B cell (primary cell): ENCODE results near the gene RGN. TPM values are rescaled to one million over a fixed set of nuclear protein-coding genes. Genes with fewer than 3 reads are reported as not detected.
A peak's percentile ranks its signal among the peaks of the same experiment; 100 is the strongest.

Source experiments
- ATAC-seq: fragments of 200-7000 bp; cut with Tn5 transposase; one replicate; pipeline ENCODE4 v1.10.0; 2021; ENCODE audit warnings: low read depth, mild to moderate bottlenecking, moderate number of reproducible peaks, moderate library complexity
- CTCF ChIA-PET: fragments of 350-600 bp; sonication (Branson Sonifier 250); formaldehyde crosslinking; loops from one replicate; lab custom pipeline; 2021; ENCODE audit warnings: antibody characterized with exemption, inconsistent platforms; lab: Charles Lee
- POLR2A ChIA-PET: fragments of 350-600 bp; sonication (Branson Sonifier 250); formaldehyde crosslinking; loops from one replicate; lab custom pipeline; 2021; ENCODE audit warnings: antibody characterized with exemption; lab: Charles Lee
- DNase-seq: peaks from one replicate; pipeline ENCODE4 v3.0.0; 2013
- H2AFZ ChIP-seq: 2 replicates; pipeline ENCODE4 v1.6.1; 2012; ENCODE audit warnings: mild to moderate bottlenecking, low read depth, low read length; ENCODE audit not compliant: insufficient read depth, poor library complexity, severe bottlenecking
- H3K27ac ChIP-seq, 2 donors: 1 replicate in 1 of 2; 2 replicates in 1 of 2; pipeline ENCODE4 v1.5.1; 2012 to 2013; ENCODE audit warnings: low read length in 2 of 2, mild to moderate bottlenecking in 2 of 2, moderate library complexity in 1 of 2
- H3K27me3 ChIP-seq, 4 experiments: fragments of 200-600 bp in 1 of 4; sonication (generic) in 1 of 4; replicated peaks in 1 of 4; 1 replicate in 2 of 4; 2 replicates in 2 of 4; pipeline versions ENCODE4 v1.6.1 to v1.7.0; 2013 to 2016; ENCODE audit warnings: low read length in 3 of 4, mild to moderate bottlenecking in 2 of 4, mixed read lengths in 1 of 4, moderate library complexity in 1 of 4; ENCODE audit not compliant: insufficient read depth in 4 of 4, control insufficient read depth in 3 of 4; ENCODE audit errors: control extremely low read depth in 1 of 4
- H3K36me3 ChIP-seq, 2 experiments: replicated peaks in 1 of 2; 1 replicate in 1 of 2; 2 replicates in 1 of 2; pipeline versions ENCODE4 v1.6.1 to v1.7.1; 2013; ENCODE audit warnings: low read length in 1 of 2; ENCODE audit not compliant: insufficient read depth in 2 of 2, control insufficient read depth in 1 of 2; ENCODE audit errors: control extremely low read depth in 1 of 2, extremely low read depth in 1 of 2
- H3K4me1 ChIP-seq, 2 donors: fragments of 200-600 bp in 1 of 2; sonication (generic) in 1 of 2; 1 replicate in 1 of 2; 2 replicates in 1 of 2; pipeline versions ENCODE4 v1.5.1 to v1.6.1; 2013 to 2017; ENCODE audit warnings: low read length in 2 of 2; ENCODE audit not compliant: control insufficient read depth in 2 of 2, insufficient read depth in 2 of 2
- H3K4me2 ChIP-seq: replicated peaks from 2 replicates; pipeline ENCODE3; 2012; ENCODE audit warnings: mild to moderate bottlenecking, low read depth, low read length; ENCODE audit not compliant: poor library complexity, severe bottlenecking
- H3K4me3 ChIP-seq, 5 experiments: fragments of 200-600 bp in 1 of 5; sonication (generic) in 1 of 5; 1 replicate in 3 of 5; 2 replicates in 2 of 5; pipeline versions ENCODE4 v1.5.1 to v1.7.0; 2011 to 2016; ENCODE audit warnings: low read length in 4 of 5, mild to moderate bottlenecking in 4 of 5, low read depth in 2 of 5, control low read depth in 1 of 5, moderate library complexity in 1 of 5; ENCODE audit not compliant: insufficient read depth in 1 of 5; ENCODE audit errors: control extremely low read depth in 1 of 5, extremely low read depth in 1 of 5
- H3K79me2 ChIP-seq: fragments of 200-600 bp; sonication (generic); one replicate; pipeline ENCODE4 v1.6.0; 2016; ENCODE audit warnings: low read length; ENCODE audit not compliant: control insufficient read depth, insufficient read depth
- H3K9ac ChIP-seq: fragments of 200-600 bp; sonication (generic); 2 replicates; pipeline ENCODE4 v1.6.1; 2017; ENCODE audit warnings: mild to moderate bottlenecking, low read length, moderate library complexity
- H3K9me3 ChIP-seq, 3 donors: one replicate each; pipeline versions ENCODE4 v1.6.1 to v1.7.1; 2013; ENCODE audit warnings: low read length in 2 of 3; ENCODE audit not compliant: control insufficient read depth in 2 of 3, insufficient read depth in 1 of 3; ENCODE audit errors: control extremely low read depth in 1 of 3
- H4K20me1 ChIP-seq: 2 replicates; pipeline ENCODE4 v1.6.0; 2012; ENCODE audit warnings: mild to moderate bottlenecking, low read length; ENCODE audit not compliant: insufficient read depth, control insufficient read depth, poor library complexity, severe bottlenecking
- H3K27ac Mint-ChIP-seq: one replicate; pipeline ENCODE4 v1.8.0; 2021; ENCODE audit warnings: mixed read lengths
- H3K27me3 Mint-ChIP-seq: one replicate; pipeline ENCODE4 v1.8.0; 2021; ENCODE audit warnings: mixed read lengths
- H3K4me1 Mint-ChIP-seq: one replicate; pipeline ENCODE4 v1.8.0; 2021; ENCODE audit warnings: mixed read lengths
- H3K4me3 Mint-ChIP-seq: one replicate; pipeline ENCODE4 v1.8.0; 2021; ENCODE audit warnings: mixed read lengths
- H3K9me3 Mint-ChIP-seq: one replicate; pipeline ENCODE4 v1.8.0; 2022; ENCODE audit warnings: mixed read lengths; ENCODE audit not compliant: insufficient read depth
- EZH2 ChIP-seq: IDR thresholded peaks from 2 replicates; pipeline ENCODE4 v1.6.1; 2012; ENCODE audit warnings: borderline replicate concordance, low read depth, mild to moderate bottlenecking, moderate library complexity, low read length; ENCODE audit not compliant: insufficient read depth, poor library complexity, severe bottlenecking
- WGBS: methylation state at CpG from one replicate; pipeline ENCODE4 v1.1.5; 2013; ENCODE audit warnings: missing lambda C conversion rate; ENCODE audit not compliant: insufficient coverage; 5-methylcytosine and 5-hydroxymethylcytosine counted together
- intact Hi-C: fragments of 100-400 bp; cut with micrococcal nuclease; formaldehyde crosslinking; loops from one replicate; pipeline ENCODE4 v1.10.0; 2022
- polyA minus RNA-seq: library from RNA; depleted of rRNA, polyadenylated mRNA; stranded (reverse); fragments of >200 nt; gene quantifications from 2 replicates; pipeline ENCODE4 v1.2.3, GENCODE V29; 2012
- polyA plus RNA-seq: library from polyadenylated mRNA; depleted of rRNA; stranded (reverse); fragments of >200 nt; gene quantifications from 2 replicates; pipeline ENCODE4 v1.2.3, GENCODE V29; 2012
- total RNA-seq, 2 donors: library from RNA; stranded (reverse); fragments of 120-200 nt in 1 of 2; gene quantifications; 1 replicate in 1 of 2; 2 replicates in 1 of 2; pipeline versions ENCODE4 v1.2.3 to v1.2.4, GENCODE V29; 2013 to 2022
- TF ChIP-seq, protein P1 (sequence below): fragments of 200-600 bp; IDR thresholded peaks from one replicate; pipeline ENCODE4 v1.8.0; 2022; ENCODE audit warnings: antibody characterized with exemption, mild to moderate bottlenecking

The RGN gene
- total RNA-seq, result 0.25 and 0.39 TPM in 2 replicates
- total RNA-seq (2013), result 0.23 TPM
- not detected in 2 replicates for polyA plus RNA-seq
- polyA minus RNA-seq, result not detected in 2 replicates

DNA sequence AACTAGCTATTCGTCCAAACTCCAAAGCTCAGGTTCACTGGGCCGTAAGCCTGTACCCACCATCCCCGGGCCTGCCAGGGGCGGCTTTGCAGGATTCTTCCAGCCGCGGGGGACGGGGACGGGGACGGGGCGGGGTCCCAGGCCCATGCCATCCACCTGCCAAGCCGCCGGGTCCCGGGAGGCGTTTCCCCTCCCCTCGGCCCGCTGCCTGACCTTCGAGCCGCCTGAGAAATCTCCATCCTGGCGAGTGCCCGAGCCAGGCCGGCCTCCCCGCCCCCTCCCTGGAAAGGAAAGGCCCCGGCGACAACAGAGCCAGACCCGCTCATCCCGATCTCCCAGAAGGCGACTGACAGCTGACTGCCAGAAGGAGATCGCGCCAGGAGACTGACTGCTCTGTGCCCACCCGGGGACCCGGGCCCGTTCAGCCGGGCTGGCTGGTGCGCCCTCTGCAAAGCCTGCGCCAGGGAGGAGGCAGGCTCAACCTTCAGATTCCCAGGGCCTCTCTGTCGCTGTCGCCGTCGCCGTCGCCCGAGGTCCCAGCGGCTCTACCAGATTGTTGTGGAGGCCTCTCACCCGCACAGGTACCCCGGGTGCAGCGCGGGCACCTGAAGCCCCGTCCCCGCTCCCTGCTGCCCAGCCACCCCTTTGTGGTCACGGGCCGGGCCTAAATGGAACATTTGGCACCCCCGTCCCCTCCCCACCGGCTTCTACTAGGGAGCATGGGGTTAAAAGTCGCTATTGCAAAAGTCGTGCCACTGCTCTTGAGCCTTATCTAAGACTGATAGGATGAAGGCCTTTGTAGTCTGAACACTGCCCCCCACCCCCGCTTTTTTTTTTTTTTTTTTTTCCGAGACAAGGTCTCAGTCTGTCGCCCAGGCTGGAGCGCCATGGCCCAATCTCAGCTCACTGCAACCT is at the start of gene RGN:
RGN (plus strand) TSS at position 315 of the 915 bp plus-strand sequence. CDS start 2,702 bp downstream, outside the sequence.
- Histone ChIP-seq H3K4me2 (no peak within 1 kb of the TSS), H3K79me2 (no peaks in the 10 kb centered on the region), H3K9ac (no peak within 1 kb of the TSS), H3K9me3 (no peaks in the 10 kb centered on the region), H3K4me3 (no peak within 1 kb of the TSS), H3K27ac (no peak within 1 kb of the TSS), H2AFZ (no peak within 1 kb of the TSS), H4K20me1 (no peaks in the 10 kb centered on the region), H3K27me3 (no peaks in the 10 kb centered on the region), H3K36me3 (no peaks in the 10 kb centered on the region), H3K4me1 (no peaks in the 10 kb centered on the region)
- no peak within 1 kb of the TSS for H3K4me3 Mint-ChIP-seq
- ChIA-PET CTCF (no interaction called here), POLR2A (no interaction called here)
- DNase-seq (no peak), ATAC-seq (no peak)
- H3K27ac Mint-ChIP-seq, result no peak within 1 kb of the TSS
- no peak for TF ChIP-seq EZH2
- TF ChIP-seq, protein P1, sequence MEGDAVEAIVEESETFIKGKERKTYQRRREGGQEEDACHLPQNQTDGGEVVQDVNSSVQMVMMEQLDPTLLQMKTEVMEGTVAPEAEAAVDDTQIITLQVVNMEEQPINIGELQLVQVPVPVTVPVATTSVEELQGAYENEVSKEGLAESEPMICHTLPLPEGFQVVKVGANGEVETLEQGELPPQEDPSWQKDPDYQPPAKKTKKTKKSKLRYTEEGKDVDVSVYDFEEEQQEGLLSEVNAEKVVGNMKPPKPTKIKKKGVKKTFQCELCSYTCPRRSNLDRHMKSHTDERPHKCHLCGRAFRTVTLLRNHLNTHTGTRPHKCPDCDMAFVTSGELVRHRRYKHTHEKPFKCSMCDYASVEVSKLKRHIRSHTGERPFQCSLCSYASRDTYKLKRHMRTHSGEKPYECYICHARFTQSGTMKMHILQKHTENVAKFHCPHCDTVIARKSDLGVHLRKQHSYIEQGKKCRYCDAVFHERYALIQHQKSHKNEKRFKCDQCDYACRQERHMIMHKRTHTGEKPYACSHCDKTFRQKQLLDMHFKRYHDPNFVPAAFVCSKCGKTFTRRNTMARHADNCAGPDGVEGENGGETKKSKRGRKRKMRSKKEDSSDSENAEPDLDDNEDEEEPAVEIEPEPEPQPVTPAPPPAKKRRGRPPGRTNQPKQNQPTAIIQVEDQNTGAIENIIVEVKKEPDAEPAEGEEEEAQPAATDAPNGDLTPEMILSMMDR, result no peak
- no peaks in the 10 kb centered on the region for H3K27me3 Mint-ChIP-seq
- no peaks in the 10 kb centered on the region for H3K9me3 Mint-ChIP-seq
- intact Hi-C loops, result no loop called here
- 88% methylated on average over 48 of the region's 59 CpGs for WGBS
- H3K4me1 Mint-ChIP-seq, result no peaks in the 10 kb centered on the region

DNA sequence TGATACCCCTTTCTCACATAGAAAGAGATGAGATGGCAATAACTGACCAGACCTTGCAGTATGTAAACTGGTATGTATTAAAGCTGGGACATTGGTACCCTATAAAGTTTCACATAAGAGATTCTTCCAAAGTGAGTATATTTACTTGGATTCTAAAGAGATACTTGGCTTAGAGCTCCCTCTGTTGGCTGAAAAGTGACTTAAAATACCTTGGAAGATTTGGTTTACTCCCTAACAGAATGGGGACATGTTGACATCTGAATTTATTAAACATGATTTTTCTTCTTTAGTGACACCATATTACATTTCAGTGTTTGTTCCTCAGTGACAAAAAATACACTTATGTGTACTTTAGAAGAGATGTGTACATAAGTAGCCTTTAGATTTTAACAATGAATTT is 47.9 kb upstream of the RGN start:
- no peak overlapping the region for H3K27ac Mint-ChIP-seq
- DNase-seq, result peak; percentile 69
- H3K4me1 ChIP-seq, result no peaks in the 10 kb centered on the region
- no peak for TF ChIP-seq EZH2
- TF ChIP-seq, protein P1, result peak; percentile 73
- no peak overlapping the region for H3K4me3 ChIP-seq
- no peak for ATAC-seq
- no peaks in the 10 kb centered on the region for H3K27me3 Mint-ChIP-seq
- H2AFZ ChIP-seq, result no peak overlapping the region
- peaks cover 7% of the 10 kb centered on the region for H3K4me1 Mint-ChIP-seq
- no peaks in the 10 kb centered on the region for H3K9me3 ChIP-seq
- no peaks in the 10 kb centered on the region for H3K9me3 Mint-ChIP-seq
- no peaks in the 10 kb centered on the region for H3K27me3 ChIP-seq
- ChIA-PET POLR2A (no interaction called here), CTCF (interaction anchor here (0.6 to 2.7 kb wide), 17 partner anchors 20 to 270 kb away, joined by 3 to 57 read pairs (median 4); partner anchors contain the start of gene JADE3)
- H3K9ac ChIP-seq, result no peak overlapping the region
- no peak overlapping the region for H3K4me3 Mint-ChIP-seq
- H3K27ac ChIP-seq, result no peak overlapping the region
- H3K79me2 ChIP-seq, result no peaks in the 10 kb centered on the region
- H3K4me2 ChIP-seq, result no peak overlapping the region
- no peaks in the 10 kb centered on the region for H4K20me1 ChIP-seq
- peaks cover 0 to 19% of the 10 kb centered on the region in 2 experiments for H3K36me3 ChIP-seq
- intact Hi-C loops, result loop anchor here (1.0 to 5.0 kb wide), 3 partner anchors 53 to 458 kb away; partner anchors contain the start of gene CHST7
